Renal cortical epithelial cell (primary cell): ENCODE data around the gene TAS2R50. TPM values are rescaled to one million over a fixed set of nuclear protein-coding genes. Genes with fewer than 3 reads are reported as not detected.
"Not testable (repeated sequence)": the region's sequence is repeated elsewhere in the genome, so short reads cannot be mapped to it uniquely, and the experiment has no call there.

Experiments
- DNase-seq: peaks from one replicate; pipeline ENCODE4 v3.0.0-alpha.2; 2011; ENCODE audit warnings: low read depth
- total RNA-seq: library from RNA; depleted of rRNA; stranded (reverse); fragments of >200 nt; gene quantifications from 2 replicates; pipeline ENCODE4 v1.2.3, GENCODE V29; 2014

Gene TAS2R50
- total RNA-seq: 0.35 and 9.3 TPM in 2 replicates

GRCh38 chr12:10986812-10987211, at the start of gene TAS2R50:
TAS2R50 (minus strand) TSS chr12:10986912; CDS start chr12:10986860, 52 bp downstream.
- no peak for DNase-seq

- DNase-seq: not testable (repeated sequence)
These were observed 47.2 kb upstream of the TAS2R50 start for GRCh38 chr12:11033959-11034358.

GRCh38 chr12:11031307-11031706, 44.6 kb upstream of the TAS2R50 start, which contains the start of gene TAS2R31:
TAS2R31 (minus strand) TSS chr12:11031407; CDS start chr12:11031335, 72 bp downstream.
- no peak for DNase-seq

- no peak for DNase-seq
These were observed 39.4 kb upstream of the TAS2R50 start for GRCh38 chr12:11026118-11026517.

GRCh38 chr12:11023387-11023786, 36.7 kb upstream of the TAS2R50 start:
- DNase-seq: no peak

GRCh38 chr12:11022520-11022919, 35.8 kb upstream of the TAS2R50 start, which contains the start of gene TAS2R19:
TAS2R19 (minus strand) TSS chr12:11022620; CDS start chr12:11022571, 49 bp downstream.
- DNase-seq: no peak

- DNase-seq: no peak
These were observed 30.2 kb upstream of the TAS2R50 start for GRCh38 chr12:11016937-11017336.

- DNase-seq: peak; percentile 4
These were observed 29.2 kb upstream of the TAS2R50 start for GRCh38 chr12:11015775-11016430.

GRCh38 chr12:11014234-11014633, 27.5 kb upstream of the TAS2R50 start:
- peak; percentile 52 for DNase-seq

GRCh38 chr12:11007608-11008007, 20.9 kb upstream of the TAS2R50 start:
- DNase-seq: no peak

- DNase-seq: no peak
These were observed 11.5 kb upstream of the TAS2R50 start, which contains the start of gene TAS2R20 for GRCh38 chr12:10998204-10998603. TAS2R20 (minus strand) TSS chr12:10998304; CDS start chr12:10997875, 429 bp downstream.

GRCh38 chr12:10994307-10994706, 7.6 kb upstream of the TAS2R50 start:
- DNase-seq: no peak

- DNase-seq: no peak
These were observed 2.4 kb upstream of the TAS2R50 start for GRCh38 chr12:10989107-10989506.

- no peak for DNase-seq
These were observed 4.5 kb downstream of the TAS2R50 start for GRCh38 chr12:10982244-10982643.

GRCh38 chr12:10974965-10975364, 11.7 kb downstream of the TAS2R50 start:
- no peak for DNase-seq

GRCh38 chr12:10968765-10969456, 17.8 kb downstream of the TAS2R50 start:
- peak; percentile 84 for DNase-seq

- peak; percentile 85 for DNase-seq
These were observed 19.3 kb downstream of the TAS2R50 start for GRCh38 chr12:10967409-10967808.

- no peak for DNase-seq
These were observed 20.4 kb downstream of the TAS2R50 start for GRCh38 chr12:10966314-10966713.

- no peak for DNase-seq
These were observed 21.2 kb downstream of the TAS2R50 start for GRCh38 chr12:10965476-10965875.

- DNase-seq: no peak
These were observed 26.5 kb downstream of the TAS2R50 start for GRCh38 chr12:10960211-10960610.

- no peak for DNase-seq
These were observed 26.9 kb downstream of the TAS2R50 start for GRCh38 chr12:10959804-10960203.

GRCh38 chr12:10957741-10958140, 29.0 kb downstream of the TAS2R50 start:
- DNase-seq: no peak

- DNase-seq: no peak
These were observed 30.6 kb downstream of the TAS2R50 start for GRCh38 chr12:10956085-10956484.
